ENCODE measurements around the gene KRT2. TPM values are rescaled to one million over a fixed set of nuclear protein-coding genes. Genes with fewer than 3 reads are reported as not detected.
A peak's percentile ranks its signal among the peaks of the same experiment; 100 is the strongest.

Gene KRT2
- total RNA-seq, 1 donor from 2014 or later: not detected

DNA sequence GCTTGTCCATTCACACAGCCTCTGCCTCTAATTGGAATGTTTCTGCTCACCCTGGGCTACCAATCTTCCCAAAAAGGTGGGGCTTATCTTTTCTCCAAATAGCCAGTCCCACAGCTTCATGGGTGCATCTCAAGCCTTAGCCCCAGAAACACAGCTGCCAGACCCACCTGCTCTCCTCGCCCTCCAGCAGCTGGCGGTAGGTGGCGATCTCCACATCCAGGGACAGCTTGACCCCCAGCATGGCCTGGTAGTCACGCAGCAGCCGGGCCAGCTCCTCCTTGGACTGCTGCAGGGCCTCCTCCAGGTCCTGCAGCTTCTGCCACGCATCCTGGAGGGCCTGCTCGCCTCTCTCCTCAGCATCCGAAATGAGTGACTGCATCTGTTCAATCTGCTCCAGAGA, 40.2 kb upstream of the KRT2 start:
- H3K27ac Mint-ChIP-seq (ENCODE audit: unreplicated experiment): no peak overlapping the region
- TF ChIP-seq, protein P1, sequence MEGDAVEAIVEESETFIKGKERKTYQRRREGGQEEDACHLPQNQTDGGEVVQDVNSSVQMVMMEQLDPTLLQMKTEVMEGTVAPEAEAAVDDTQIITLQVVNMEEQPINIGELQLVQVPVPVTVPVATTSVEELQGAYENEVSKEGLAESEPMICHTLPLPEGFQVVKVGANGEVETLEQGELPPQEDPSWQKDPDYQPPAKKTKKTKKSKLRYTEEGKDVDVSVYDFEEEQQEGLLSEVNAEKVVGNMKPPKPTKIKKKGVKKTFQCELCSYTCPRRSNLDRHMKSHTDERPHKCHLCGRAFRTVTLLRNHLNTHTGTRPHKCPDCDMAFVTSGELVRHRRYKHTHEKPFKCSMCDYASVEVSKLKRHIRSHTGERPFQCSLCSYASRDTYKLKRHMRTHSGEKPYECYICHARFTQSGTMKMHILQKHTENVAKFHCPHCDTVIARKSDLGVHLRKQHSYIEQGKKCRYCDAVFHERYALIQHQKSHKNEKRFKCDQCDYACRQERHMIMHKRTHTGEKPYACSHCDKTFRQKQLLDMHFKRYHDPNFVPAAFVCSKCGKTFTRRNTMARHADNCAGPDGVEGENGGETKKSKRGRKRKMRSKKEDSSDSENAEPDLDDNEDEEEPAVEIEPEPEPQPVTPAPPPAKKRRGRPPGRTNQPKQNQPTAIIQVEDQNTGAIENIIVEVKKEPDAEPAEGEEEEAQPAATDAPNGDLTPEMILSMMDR (IDR thresholded peaks at IDR 0.05): no peak
- no peaks in the 10 kb centered on the region for H3K9me3 Mint-ChIP-seq (ENCODE audit: unreplicated experiment)
- H3K27me3 Mint-ChIP-seq (ENCODE audit: unreplicated experiment): peaks cover 81% of the 10 kb centered on the region
- no peaks in the 10 kb centered on the region for H3K36me3 Mint-ChIP-seq (ENCODE audit: unreplicated experiment)
- peaks cover 9% of the 10 kb centered on the region for H3K4me1 Mint-ChIP-seq (ENCODE audit: unreplicated experiment)
- no peak for DNase-seq (ENCODE audit: extremely low spot score, unreplicated experiment)
- H3K4me3 Mint-ChIP-seq (ENCODE audit: unreplicated experiment): no peak overlapping the region

DNA sequence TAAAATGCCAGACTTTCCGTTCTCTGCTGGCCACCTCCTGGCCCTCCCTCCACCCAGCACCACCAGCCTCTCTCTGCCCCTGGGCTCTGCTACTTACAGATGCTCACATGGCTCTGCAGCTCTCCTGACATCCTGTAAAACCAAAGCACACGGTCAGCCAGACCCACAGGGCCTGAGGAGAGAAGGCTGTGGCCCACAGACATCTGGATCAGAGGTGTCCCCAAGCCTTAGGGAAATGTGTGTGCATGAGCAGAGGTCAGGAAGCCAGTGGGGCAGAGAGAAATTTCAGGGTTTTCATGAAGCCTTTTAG, 39.8 kb upstream of the KRT2 start:
- no peak overlapping the region for H3K4me3 Mint-ChIP-seq (ENCODE audit: unreplicated experiment)

DNA sequence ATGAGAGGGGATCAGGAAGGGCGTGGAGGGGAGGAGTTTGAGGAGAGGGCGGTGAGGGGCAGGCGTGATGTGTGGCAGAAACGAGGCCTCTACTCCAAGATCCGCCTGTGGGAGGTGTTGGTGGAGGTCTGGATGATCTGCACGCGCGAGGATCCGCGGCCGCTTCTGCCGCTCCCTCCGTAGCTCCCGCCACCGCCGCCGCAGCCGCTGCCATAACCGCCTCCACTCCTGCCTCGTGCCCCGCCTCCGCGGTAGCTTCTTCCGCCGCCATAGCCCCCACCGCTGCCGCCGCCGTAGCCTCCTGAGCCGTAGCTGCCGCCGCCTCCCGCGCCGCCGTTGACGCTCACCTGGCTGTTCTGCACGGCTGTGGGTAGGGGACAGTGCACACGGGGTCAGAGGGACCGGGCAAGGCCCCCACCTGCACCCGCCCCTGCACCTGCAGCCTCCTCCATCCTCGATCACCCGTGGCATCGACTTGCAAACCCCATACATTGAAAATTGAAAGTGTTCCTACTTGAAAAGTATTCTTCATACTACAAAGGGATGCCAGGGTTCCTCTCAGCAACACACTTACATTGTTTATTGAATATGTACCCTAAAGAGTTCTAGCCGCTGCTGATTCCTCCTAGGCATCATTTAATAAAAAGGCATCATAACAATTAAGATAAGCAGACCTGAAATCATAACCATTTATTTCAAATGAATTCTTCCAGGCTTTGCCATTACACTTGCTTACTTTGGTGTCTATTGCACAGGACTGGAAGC, 39.2 kb upstream of the KRT2 start:
- Mint-ChIP-seq H3K9me3 (ENCODE audit: unreplicated experiment) (no peaks in the 10 kb centered on the region), H3K27me3 (ENCODE audit: unreplicated experiment) (peaks cover 84% of the 10 kb centered on the region), H3K36me3 (ENCODE audit: unreplicated experiment) (no peaks in the 10 kb centered on the region), H3K4me3 (ENCODE audit: unreplicated experiment) (peak overlapping the region; percentile 45), H3K27ac (ENCODE audit: unreplicated experiment) (no peak overlapping the region), H3K4me1 (ENCODE audit: unreplicated experiment) (peaks cover 9% of the 10 kb centered on the region)
- no peak for DNase-seq (ENCODE audit: extremely low spot score, unreplicated experiment)
- TF ChIP-seq, protein P1 (IDR thresholded peaks at IDR 0.05): no peak

More for the DNA sequence above, 39.8 kb upstream of the KRT2 start:
- H3K27me3 Mint-ChIP-seq (ENCODE audit: unreplicated experiment): peaks cover 81% of the 10 kb centered on the region
- H3K27ac Mint-ChIP-seq (ENCODE audit: unreplicated experiment): no peak overlapping the region
- H3K36me3 Mint-ChIP-seq (ENCODE audit: unreplicated experiment): no peaks in the 10 kb centered on the region
- no peaks in the 10 kb centered on the region for H3K9me3 Mint-ChIP-seq (ENCODE audit: unreplicated experiment)
- TF ChIP-seq, protein P1 (IDR thresholded peaks at IDR 0.05): no peak
- H3K4me1 Mint-ChIP-seq (ENCODE audit: unreplicated experiment): peaks cover 9% of the 10 kb centered on the region
- DNase-seq (ENCODE audit: extremely low spot score, unreplicated experiment): no peak

DNA sequence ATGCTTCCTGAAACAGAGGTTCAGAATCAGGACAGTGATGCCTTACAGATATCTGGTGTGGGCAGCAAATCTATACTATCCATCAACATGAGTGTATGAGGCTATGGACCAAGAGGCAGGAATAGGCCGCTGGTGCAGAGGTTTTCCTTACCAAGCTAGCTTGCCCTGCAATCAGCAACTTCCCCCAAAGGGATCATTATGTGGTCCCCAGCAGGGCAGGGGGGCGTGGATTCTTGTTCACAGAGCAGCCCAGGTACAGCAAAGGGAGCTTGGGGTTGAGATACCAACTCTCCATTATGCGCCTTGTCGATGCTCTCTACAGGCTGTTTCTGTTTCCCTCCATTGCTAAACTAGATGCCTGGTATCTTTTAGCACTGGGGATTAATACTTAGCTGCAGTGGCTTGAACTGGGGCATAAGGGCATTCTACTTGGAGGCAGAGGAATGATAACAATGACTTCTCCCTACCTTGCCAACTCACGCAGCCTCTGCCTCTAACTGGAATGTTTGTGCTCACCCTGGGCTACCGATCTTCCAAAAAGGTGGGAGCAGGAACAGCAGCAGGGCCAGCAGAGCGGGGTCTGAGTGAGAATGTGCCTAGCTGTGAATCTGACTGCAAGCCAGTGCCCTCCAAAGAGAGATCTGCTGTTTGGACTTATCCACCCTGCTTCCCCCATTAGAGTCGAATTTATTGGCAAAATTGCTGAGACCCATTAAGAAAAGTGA, 38.5 kb upstream of the KRT2 start:
- DNase-seq (ENCODE audit: extremely low spot score, unreplicated experiment): no peak
- Mint-ChIP-seq H3K27ac (ENCODE audit: unreplicated experiment) (no peak overlapping the region), H3K27me3 (ENCODE audit: unreplicated experiment) (peaks cover 82% of the 10 kb centered on the region), H3K9me3 (ENCODE audit: unreplicated experiment) (no peaks in the 10 kb centered on the region), H3K36me3 (ENCODE audit: unreplicated experiment) (no peaks in the 10 kb centered on the region), H3K4me1 (ENCODE audit: unreplicated experiment) (peaks cover 9% of the 10 kb centered on the region), H3K4me3 (ENCODE audit: unreplicated experiment) (peak overlapping the region; percentile 45)
- TF ChIP-seq, protein P1 (IDR thresholded peaks at IDR 0.05): no peak

DNA sequence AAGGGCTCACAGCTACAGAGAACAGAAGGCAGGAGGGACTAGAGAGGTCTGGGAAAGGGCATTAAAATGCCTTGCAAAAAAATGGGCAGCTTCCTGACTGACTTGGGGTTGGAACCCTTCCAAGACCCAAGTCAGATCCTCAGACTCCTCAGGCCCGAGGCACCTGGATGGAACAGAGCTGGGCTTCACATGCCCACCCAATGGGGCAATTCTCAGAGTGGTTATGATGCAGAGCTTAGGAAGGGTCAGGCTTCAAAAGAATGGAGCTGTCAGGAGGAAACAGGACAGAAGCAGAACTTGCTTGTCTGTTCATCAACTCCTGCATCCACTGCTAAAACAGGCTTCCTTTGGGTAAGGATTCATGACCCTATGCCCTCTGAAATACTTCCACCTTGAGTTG, 37.9 kb upstream of the KRT2 start:
- no peak overlapping the region for H3K4me3 Mint-ChIP-seq (ENCODE audit: unreplicated experiment)
- no peak overlapping the region for H3K27ac Mint-ChIP-seq (ENCODE audit: unreplicated experiment)
- TF ChIP-seq, protein P1 (IDR thresholded peaks at IDR 0.05): no peak
- H3K36me3 Mint-ChIP-seq (ENCODE audit: unreplicated experiment): no peaks in the 10 kb centered on the region
- H3K4me1 Mint-ChIP-seq (ENCODE audit: unreplicated experiment): peaks cover 9% of the 10 kb centered on the region
- peaks cover 82% of the 10 kb centered on the region for H3K27me3 Mint-ChIP-seq (ENCODE audit: unreplicated experiment)
- no peak for DNase-seq (ENCODE audit: extremely low spot score, unreplicated experiment)
- no peaks in the 10 kb centered on the region for H3K9me3 Mint-ChIP-seq (ENCODE audit: unreplicated experiment)
